HUES64 (cell line): ENCODE data around the gene NT5C3B. TPM values are rescaled to one million over a fixed set of nuclear protein-coding genes. Genes with fewer than 3 reads are reported as not detected.
"Not testable (repeated sequence)": the region's sequence is repeated elsewhere in the genome, so short reads cannot be mapped to it uniquely, and the experiment has no call there.

Experiments
- H3K27ac ChIP-seq: 2 replicates; pipeline ENCODE4 v1.7.0; 2013; ENCODE audit warnings: low read depth, low read length, inconsistent platforms
- H3K27me3 ChIP-seq: 2 replicates; pipeline ENCODE4 v1.6.1; 2013; ENCODE audit warnings: mild to moderate bottlenecking, low read length; ENCODE audit not compliant: insufficient read depth
- H3K36me3 ChIP-seq: 2 replicates; pipeline ENCODE4 v1.6.1; 2013; ENCODE audit warnings: mild to moderate bottlenecking, low read length; ENCODE audit not compliant: insufficient read depth
- H3K4me1 ChIP-seq: 2 replicates; pipeline ENCODE4 v1.6.1; 2013; ENCODE audit warnings: mild to moderate bottlenecking, low read length, moderate library complexity; ENCODE audit not compliant: insufficient read depth
- H3K4me3 ChIP-seq: 2 replicates; pipeline ENCODE4 v1.5.1; 2013; ENCODE audit warnings: mild to moderate bottlenecking, low read length, moderate library complexity
- H3K9ac ChIP-seq: 2 replicates; pipeline ENCODE4 v1.6.1; 2013; ENCODE audit warnings: mild to moderate bottlenecking, low read depth, low read length
- H3K9me3 ChIP-seq: 2 replicates; pipeline ENCODE4 v1.6.1; 2013; ENCODE audit warnings: low read depth, low read length; ENCODE audit not compliant: insufficient read depth
- WGBS: fragments of 150-250, 120-280 bp; methylation state at CpG from one replicate; pipeline ENCODE4 v1.1.7; 2013; ENCODE audit warnings: missing lambda C conversion rate; 5-methylcytosine and 5-hydroxymethylcytosine counted together
- polyA plus RNA-seq, 2 experiments: library from polyadenylated mRNA; stranded (reverse); fragments of 50-300 nt; gene quantifications; one replicate each; pipeline ENCODE4 v1.2.3, GENCODE V29; 2013

Gene NT5C3B
- 60.6 TPM for polyA plus RNA-seq (2013, experiment 1 of 2)
- 57.7 TPM for polyA plus RNA-seq (2013, experiment 2 of 2)

DNA sequence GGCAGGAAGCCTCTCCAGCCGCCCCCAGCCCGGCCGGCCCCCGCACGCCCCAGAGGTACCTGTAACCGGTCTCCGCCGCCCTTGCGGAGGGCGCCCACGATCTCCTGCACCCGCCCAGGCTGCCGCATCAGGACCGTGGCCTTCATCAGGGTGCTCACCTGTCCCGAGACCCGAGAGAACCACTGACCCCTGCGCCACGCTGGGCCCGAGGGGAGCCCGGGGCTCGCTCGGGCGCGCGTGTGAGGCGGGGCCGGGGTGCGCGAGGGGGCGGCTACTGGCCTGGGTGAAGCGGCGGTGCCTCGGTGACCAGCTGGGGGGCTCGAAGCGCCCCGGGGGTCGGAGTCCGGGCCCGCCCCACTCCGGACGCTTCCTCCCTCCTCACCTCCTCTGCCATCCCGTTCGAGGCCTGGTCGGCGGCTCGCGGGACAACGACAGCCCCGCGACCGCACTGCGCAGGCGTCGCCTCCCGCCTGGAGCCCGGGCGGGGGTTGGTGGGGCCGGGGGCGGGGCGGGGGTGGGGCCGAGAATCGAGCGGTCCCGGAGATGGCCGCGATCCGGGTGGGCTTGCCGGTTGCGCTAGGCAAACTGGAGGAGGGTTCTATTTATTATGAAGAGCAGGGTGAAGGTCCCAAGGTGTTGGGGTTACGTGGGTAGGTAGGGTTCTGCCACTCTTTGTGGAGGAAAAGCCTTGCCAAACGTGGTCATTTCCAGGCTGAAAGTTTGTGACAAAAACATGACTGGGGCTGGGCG lies at the start of gene NT5C3B:
Gene NT5C3B (minus strand): TSS at position 433 of the 750 bp plus-strand sequence. CDS start 39 bp downstream, at position 394.
- Histone ChIP-seq H3K4me3 (peak within 1 kb of the TSS; percentile 84), H3K9me3 (no peaks in the 10 kb centered on the region), H3K4me1 (peaks cover 6% of the 10 kb centered on the region; the same call in 1 of the 2 replicates), H3K27ac (no peak within 1 kb of the TSS), H3K27me3 (peaks cover 11% of the 10 kb centered on the region), H3K9ac (peak within 1 kb of the TSS; percentile 81), H3K36me3 (peaks cover 25% of the 10 kb centered on the region)
- WGBS = 1% methylated on average over 65 of the region's 72 CpGs

DNA sequence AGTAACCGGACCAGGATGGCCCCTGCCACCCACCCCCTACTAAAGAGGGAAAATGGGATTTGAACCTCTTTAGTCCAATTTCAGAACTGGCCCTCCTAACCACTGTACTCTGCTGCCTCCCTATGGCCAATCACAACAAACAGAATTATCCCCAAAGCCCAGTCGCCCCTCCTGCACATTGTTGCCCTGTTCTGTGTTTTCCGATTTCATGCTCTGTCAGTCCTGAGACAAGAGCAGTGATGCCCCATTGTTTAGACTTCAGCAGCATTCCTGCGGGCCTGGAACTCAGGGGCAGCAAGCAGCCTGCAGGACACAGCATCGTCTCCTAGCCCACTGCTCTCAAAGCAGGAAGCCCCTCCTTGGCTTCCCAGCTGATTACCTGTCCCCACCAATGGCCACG lies 49.7 kb upstream of the NT5C3B start:
- no peak overlapping the region for H3K4me3 ChIP-seq
- H3K9ac ChIP-seq = no peak overlapping the region
- H3K36me3 ChIP-seq = peaks cover 95% of the 10 kb centered on the region
- H3K9me3 ChIP-seq = no peaks in the 10 kb centered on the region
- H3K27me3 ChIP-seq = no peaks in the 10 kb centered on the region
- H3K4me1 ChIP-seq = no peaks in the 10 kb centered on the region
- H3K27ac ChIP-seq = no peak overlapping the region
- WGBS = 87% methylated on average over 5 of the region's 6 CpGs

DNA sequence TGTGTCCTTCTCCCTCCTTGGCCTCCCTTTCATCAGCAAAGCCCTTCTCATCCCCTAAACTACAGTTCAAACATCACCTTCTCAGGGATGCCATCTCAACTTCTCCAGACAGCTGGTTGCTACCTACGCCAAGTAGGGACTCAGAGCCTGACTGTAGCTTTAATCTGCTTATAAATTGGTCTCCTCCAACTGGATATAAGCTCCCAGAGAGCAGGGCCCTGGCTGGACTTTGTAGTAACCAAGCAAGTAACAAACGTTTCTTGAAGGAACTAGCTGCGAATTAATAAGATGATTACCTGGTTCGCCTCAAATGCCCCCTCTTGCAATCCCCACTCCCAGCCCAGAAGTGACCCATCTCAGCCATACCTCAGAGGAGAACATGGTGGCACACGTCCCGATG lies 46.7 kb upstream of the NT5C3B start:
- Histone ChIP-seq H3K36me3 (peaks cover 99% of the 10 kb centered on the region), H3K9ac (no peak overlapping the region), H3K9me3 (peaks cover 2% of the 10 kb centered on the region; the same call in 1 of the 2 replicates), H3K27me3 (no peaks in the 10 kb centered on the region), H3K4me1 (no peaks in the 10 kb centered on the region), H3K27ac (no peak overlapping the region), H3K4me3 (no peak overlapping the region)
- 97% methylated on average over 6 of the region's 6 CpGs for WGBS

DNA sequence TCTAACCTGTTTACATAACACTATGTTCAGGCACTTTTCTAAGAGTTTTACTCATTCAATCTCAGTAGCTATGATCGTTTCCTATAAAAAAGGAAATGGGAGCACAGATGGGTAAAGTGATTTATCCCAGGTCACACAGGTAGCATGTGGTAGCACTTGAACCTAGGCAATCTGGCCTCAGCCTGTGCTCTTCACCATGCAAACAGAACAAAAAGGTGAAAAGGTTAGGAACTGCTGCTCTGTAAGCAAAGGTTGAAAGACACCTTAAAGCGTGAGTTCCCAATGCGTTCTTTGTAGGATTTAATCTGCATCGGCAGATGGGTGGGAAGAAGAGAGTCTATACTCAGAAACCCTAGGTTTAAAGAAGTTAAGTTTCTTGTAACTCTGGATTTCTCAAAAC lies 44.1 kb upstream of the NT5C3B start:
- H3K9ac ChIP-seq = no peak overlapping the region
- H3K4me3 ChIP-seq = no peak overlapping the region
- no peaks in the 10 kb centered on the region for H3K4me1 ChIP-seq
- H3K27ac ChIP-seq = no peak overlapping the region
- no peaks in the 10 kb centered on the region for H3K27me3 ChIP-seq
- 98% methylated on average over 4 of the region's 4 CpGs for WGBS
- peaks cover 84% of the 10 kb centered on the region for H3K36me3 ChIP-seq
- peaks cover 2% of the 10 kb centered on the region; the same call in 1 of the 2 replicates for H3K9me3 ChIP-seq

DNA sequence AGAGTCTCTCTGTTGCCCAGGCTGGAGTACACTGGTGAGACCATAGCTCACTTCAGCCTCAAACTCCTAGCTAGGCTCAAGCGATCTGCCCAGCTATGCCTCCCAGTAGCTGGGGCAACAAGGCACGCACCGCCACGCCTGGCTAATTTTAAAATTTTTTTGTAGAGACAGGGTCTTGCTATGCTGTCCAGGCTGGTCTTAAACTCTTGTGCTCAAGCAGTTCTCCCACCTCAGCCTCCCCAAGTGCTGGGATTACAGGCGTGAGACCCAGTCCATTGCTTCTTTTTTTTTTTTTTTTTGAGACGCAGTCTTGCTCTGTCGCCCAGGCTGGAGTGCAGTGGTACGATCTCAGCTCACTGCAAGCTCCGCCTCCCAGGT lies 38.2 kb upstream of the NT5C3B start:
- H3K9ac ChIP-seq, H3K27me3 ChIP-seq, H3K4me1 ChIP-seq, H3K27ac ChIP-seq, H3K9me3 ChIP-seq, H3K4me3 ChIP-seq: not testable (repeated sequence)
- 94% methylated on average over 9 of the region's 9 CpGs for WGBS
- peaks cover 82% of the 10 kb centered on the region for H3K36me3 ChIP-seq

DNA sequence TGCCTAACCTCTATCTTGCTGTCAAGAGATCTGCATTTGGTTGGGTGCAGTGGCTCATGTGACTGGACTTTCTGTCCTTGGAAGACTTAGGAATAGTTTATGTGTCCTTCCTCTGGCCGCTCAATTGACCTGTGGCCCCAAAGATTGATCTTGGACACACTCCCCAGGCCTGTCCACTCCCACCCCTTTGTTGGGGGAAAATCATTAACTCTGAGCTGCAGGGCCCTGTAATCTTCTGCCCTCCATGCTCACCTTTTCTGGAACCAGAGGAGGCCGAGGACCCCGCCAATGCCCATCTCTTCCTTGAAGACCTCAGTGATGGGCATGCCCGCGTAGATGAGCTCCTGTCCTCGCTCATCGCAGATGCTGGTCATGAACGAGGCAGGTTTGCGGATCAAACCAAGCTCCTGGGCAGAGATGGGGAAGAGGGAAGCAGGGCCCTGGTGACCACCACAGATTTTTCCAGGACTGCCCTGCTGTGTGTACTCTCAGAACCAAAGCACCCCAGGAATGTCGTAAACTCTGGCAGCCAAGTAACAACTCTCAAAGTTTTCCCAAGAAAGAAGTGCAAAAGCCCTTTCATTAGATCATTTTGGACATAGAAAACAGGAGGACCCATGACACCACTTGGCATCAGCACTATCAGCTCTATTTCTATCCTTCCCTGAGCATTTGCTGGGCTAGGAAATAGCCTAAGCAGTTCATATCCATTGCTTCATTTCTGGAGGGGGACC lies 37.7 kb upstream of the NT5C3B start:
- Histone ChIP-seq H3K9ac (no peak overlapping the region), H3K36me3 (peaks cover 82% of the 10 kb centered on the region), H3K4me1 (no peaks in the 10 kb centered on the region), H3K27me3 (no peaks in the 10 kb centered on the region), H3K4me3 (no peak overlapping the region), H3K9me3 (peaks cover 2% of the 10 kb centered on the region; the same call in 1 of the 2 replicates), H3K27ac (no peak overlapping the region)
- WGBS = 99% methylated on average over 10 of the region's 10 CpGs

DNA sequence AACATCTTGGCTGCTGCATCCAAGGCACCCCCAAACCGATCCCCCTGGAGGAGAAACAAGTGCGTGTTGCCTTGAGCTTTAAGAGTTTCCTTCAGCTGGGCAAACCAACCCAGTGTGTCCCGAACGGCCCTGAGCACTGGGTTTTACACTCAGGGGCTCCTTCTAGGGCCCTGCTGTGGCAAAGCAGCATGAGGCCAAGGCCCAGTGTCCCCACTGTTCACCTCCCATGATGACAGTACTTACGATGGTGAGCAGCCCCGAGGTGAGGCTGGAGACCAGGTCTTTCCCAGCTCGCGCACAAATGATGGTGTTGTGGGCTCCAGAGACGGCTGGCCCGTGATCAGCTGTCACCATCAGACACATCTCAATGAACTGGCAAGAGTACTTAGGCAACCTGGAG lies 35.8 kb upstream of the NT5C3B start:
- H3K4me3 ChIP-seq = no peak overlapping the region
- H3K36me3 ChIP-seq = peaks cover 79% of the 10 kb centered on the region
- no peaks in the 10 kb centered on the region for H3K9me3 ChIP-seq
- no peaks in the 10 kb centered on the region for H3K4me1 ChIP-seq
- no peaks in the 10 kb centered on the region for H3K27me3 ChIP-seq
- no peak overlapping the region for H3K9ac ChIP-seq
- H3K27ac ChIP-seq = no peak overlapping the region
- 98% methylated on average over 10 of the region's 10 CpGs for WGBS

DNA sequence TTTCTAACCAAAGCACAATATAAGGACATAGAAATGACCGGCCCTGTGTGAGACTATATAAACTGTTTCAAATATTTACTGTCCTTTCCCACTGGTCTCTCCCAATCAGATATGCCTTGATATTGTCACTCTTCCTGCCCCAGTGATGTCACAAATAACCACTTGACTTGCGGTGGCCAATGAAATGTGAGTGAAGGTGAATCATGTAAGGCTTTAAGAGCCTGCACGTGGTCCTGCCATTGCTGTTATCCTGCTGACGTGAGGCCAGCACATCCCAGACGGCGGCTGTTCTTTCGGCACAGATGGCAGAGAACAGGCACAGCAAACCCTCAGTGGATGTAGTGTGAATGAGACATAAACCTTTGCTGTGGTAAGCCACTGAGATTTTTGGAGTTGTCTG lies 34.6 kb upstream of the NT5C3B start:
- Histone ChIP-seq H3K4me1 (no peaks in the 10 kb centered on the region), H3K27me3 (no peaks in the 10 kb centered on the region), H3K9ac (no peak overlapping the region), H3K27ac (no peak overlapping the region), H3K4me3 (no peak overlapping the region), H3K36me3 (peaks cover 82% of the 10 kb centered on the region), H3K9me3 (no peaks in the 10 kb centered on the region)
- WGBS = 93% methylated on average over 7 of the region's 7 CpGs

DNA sequence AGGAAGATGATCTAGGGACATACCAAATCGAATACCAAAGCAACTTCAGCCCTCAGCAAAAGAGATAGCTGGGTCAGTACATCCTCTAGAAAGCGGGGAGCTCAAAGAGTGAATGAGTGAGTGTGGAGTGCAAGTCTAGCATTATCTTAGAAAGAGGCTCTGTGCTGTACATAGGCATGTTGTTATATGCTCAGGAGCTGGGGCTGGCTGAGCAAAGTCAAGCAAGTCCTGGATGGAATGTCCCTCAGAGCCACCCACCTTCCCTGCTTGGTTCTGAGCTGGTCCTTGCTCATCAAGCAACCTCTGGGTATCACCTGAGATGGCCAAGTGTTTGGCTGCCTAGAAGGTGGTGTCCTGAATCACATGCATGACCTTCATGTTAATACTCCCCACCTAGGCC lies 34.1 kb upstream of the NT5C3B start:
- H3K27ac ChIP-seq = no peak overlapping the region
- 99% methylated on average over 2 of the region's 2 CpGs for WGBS
- H3K27me3 ChIP-seq = no peaks in the 10 kb centered on the region
- peaks cover 81% of the 10 kb centered on the region for H3K36me3 ChIP-seq
- no peak overlapping the region for H3K4me3 ChIP-seq
- H3K9ac ChIP-seq = no peak overlapping the region
- no peaks in the 10 kb centered on the region for H3K9me3 ChIP-seq
- no peaks in the 10 kb centered on the region for H3K4me1 ChIP-seq

DNA sequence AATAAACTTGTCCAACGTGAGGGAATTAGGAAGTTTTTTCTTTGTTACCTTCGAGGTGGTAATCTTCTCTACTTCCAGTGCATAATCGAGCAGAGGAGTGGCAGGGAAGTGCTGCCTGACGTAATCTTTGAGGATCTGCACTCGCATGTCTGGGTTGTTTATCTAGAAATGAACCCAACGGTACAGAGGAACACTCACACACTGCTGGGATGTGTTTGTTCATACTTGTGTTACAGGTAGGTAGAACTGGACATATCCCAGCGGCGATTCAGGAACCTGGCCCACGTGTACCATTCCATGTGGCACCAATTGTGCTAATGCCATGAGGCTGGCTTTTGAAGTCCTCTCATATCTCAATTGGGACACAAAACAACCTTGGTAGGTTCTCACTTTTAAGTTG lies 33.4 kb upstream of the NT5C3B start:
- peaks cover 76% of the 10 kb centered on the region for H3K36me3 ChIP-seq
- no peaks in the 10 kb centered on the region for H3K27me3 ChIP-seq

DNA sequence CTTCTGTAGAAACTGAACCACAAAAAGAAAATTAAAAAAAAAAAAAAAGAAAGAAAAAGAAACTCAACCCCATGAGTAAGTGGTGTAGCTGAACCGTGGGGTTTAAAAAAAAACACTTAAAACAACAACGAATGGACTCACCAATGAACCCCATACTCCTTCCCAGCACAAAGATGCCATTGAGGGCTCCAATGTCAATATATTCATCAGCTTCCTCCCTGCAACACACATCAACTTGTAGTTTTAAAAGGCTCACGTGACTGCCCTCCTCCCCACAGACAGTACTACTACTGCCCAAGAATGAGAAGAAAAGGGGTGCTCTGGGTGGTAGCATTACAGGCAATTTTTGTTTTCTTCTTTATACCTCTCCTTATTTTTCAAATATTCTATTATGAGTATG lies 32.5 kb upstream of the NT5C3B start:
- H3K36me3 ChIP-seq = peaks cover 67% of the 10 kb centered on the region
- H3K4me3 ChIP-seq = no peak overlapping the region
- H3K27me3 ChIP-seq = no peaks in the 10 kb centered on the region
- WGBS = 92% methylated on average over 3 of the region's 3 CpGs
- H3K4me1 ChIP-seq = peaks cover 8% of the 10 kb centered on the region; the same call in 1 of the 2 replicates
- no peak overlapping the region for H3K27ac ChIP-seq
- H3K9ac ChIP-seq = no peak overlapping the region
- no peaks in the 10 kb centered on the region for H3K9me3 ChIP-seq

More for the DNA sequence above, 33.4 kb upstream of the NT5C3B start:
- H3K9me3 ChIP-seq = no peaks in the 10 kb centered on the region
- no peak overlapping the region for H3K9ac ChIP-seq
- H3K27ac ChIP-seq = no peak overlapping the region
- H3K4me1 ChIP-seq = no peaks in the 10 kb centered on the region
- 93% methylated on average over 9 of the region's 9 CpGs for WGBS
- H3K4me3 ChIP-seq = no peak overlapping the region
